Rectal smooth muscle tissue (tissue), 1 donor: ENCODE measurements around the gene ZNF883.
"Not testable (repeated sequence)": the region's sequence is repeated elsewhere in the genome, so short reads cannot be mapped to it uniquely, and the experiment has no call there.

ENCODE experiments used
- H3K27ac ChIP-seq: one replicate; pipeline ENCODE4 v1.7.0; 2013; ENCODE audit warnings: low read depth, low read length, inconsistent platforms
- H3K27me3 ChIP-seq: one replicate; pipeline ENCODE4 v1.7.0; 2013; ENCODE audit warnings: low read length; ENCODE audit not compliant: control insufficient read depth, insufficient read depth
- H3K36me3 ChIP-seq: one replicate; pipeline ENCODE4 v1.7.0; 2013; ENCODE audit warnings: low read length; ENCODE audit not compliant: control insufficient read depth, insufficient read depth
- H3K4me1 ChIP-seq: one replicate; pipeline ENCODE4 v1.7.0; 2013; ENCODE audit warnings: low read length; ENCODE audit not compliant: control insufficient read depth, insufficient read depth
- H3K4me3 ChIP-seq: one replicate; pipeline ENCODE4 v1.7.0; 2013; ENCODE audit warnings: low read length
- H3K9ac ChIP-seq: one replicate; pipeline ENCODE4 v1.7.0; 2013; ENCODE audit warnings: low read length

ZNF883 gene

DNA sequence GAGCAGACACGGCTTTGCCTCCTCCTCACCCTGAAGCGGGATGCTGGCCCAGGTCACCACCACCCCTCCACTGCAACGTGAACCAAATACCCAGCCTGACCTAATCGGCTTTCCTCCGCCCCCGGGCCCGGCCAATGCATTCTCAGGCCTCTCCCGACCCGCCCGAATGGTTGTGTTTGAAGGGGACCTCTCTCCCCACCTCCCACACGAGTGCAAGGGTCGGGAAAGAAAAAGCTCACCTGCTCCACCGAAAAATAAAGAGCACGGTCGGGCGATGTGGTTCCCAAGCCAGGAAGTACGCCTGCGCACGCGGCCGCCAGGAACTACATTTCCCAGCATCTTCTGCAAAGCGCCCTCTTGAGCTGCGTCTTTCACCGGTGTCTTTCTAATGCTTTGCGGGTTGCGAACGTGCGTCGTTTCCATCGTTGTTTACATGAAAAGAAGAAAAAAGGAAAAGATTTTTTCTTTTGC lies at the start of gene ZNF883:
ZNF883 (minus strand) TSS at position 282 of the 471 bp plus-strand sequence.
- H3K36me3 ChIP-seq, result no peaks in the 10 kb centered on the region
- no peaks in the 10 kb centered on the region for H3K27me3 ChIP-seq
- H3K4me3 ChIP-seq, result peak within 1 kb of the TSS; percentile 49
- no peak within 1 kb of the TSS for H3K9ac ChIP-seq
- no peaks in the 10 kb centered on the region for H3K4me1 ChIP-seq
- no peak within 1 kb of the TSS for H3K27ac ChIP-seq

DNA sequence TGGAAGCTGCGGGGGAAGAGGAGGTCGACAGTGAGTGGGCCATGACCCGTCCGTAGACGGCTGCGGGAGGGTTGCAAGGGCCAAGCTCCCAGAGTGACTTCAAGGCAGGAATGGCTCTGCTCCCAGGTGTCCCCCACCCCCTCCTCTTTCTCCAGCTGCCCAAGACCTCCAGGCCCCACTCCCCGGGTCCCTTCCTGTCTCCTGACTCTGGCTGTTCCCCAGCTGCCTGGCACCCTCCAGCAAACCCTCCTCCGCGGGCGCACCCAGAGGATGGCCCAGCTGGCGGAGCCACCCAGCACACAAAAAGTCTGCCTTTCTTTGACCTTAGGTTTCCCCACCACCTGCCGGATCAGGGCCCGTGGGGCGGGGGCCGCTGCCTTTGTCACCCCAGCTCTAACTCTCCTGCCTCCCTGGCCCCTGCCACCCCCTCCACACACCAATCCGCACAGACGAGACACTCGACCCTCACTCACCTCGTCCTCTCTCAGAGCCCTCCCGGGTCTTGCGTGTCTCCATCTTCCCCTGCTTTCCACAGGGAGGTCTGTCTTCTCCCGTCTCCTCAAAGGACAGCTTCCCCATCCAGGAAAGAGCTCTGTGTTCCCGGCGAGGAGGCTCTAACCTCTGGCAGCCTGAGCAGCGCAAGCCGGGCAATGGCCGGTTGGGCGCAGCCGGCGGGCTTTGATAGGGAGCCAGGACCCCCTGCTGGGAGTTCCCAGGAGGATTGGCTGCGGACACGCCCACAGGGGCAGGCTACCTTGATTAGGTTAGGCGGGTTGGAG lies 49.3 kb upstream of the ZNF883 start:
- not testable (repeated sequence) for H3K36me3 ChIP-seq, H3K9ac ChIP-seq, H3K27ac ChIP-seq, H3K4me3 ChIP-seq, H3K27me3 ChIP-seq, H3K4me1 ChIP-seq

GRCh38 chr9:113059581-113060284 lies 47.7 kb upstream of the ZNF883 start:
- H3K36me3 ChIP-seq, H3K27me3 ChIP-seq, H3K4me3 ChIP-seq, H3K27ac ChIP-seq, H3K4me1 ChIP-seq, H3K9ac ChIP-seq: not testable (repeated sequence)

DNA sequence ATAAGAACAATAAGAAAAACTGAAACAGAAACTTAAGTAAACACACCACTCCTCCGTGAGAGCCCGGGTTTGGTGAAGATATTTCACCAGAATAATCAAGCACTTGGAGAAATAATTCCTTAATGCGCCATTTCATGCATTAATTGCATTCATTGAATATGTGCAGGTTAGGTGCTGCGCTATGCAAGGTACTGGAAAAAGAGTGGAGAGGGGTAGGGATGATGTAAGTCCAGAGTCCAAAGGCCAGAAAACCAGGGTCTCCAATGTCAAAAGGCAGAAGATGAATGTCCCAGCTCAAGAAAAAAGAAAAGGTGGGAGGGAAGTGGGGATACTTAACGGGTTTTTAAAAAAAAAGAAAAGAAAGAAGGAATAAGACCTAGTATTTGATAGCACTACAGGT lies 45.2 kb upstream of the ZNF883 start:
- no peaks in the 10 kb centered on the region for H3K36me3 ChIP-seq
- H3K27me3 ChIP-seq, result peaks cover 5% of the 10 kb centered on the region
- peak overlapping the region; percentile 62 for H3K27ac ChIP-seq
- H3K4me1 ChIP-seq, result no peaks in the 10 kb centered on the region
- H3K9ac ChIP-seq, result no peak overlapping the region
- peak overlapping the region; percentile 95 for H3K4me3 ChIP-seq

- peaks cover 2% of the 10 kb centered on the region for H3K27me3 ChIP-seq
- H3K9ac ChIP-seq, result peak within 1 kb of the TSS; percentile 22
- peak within 1 kb of the TSS; percentile 95 for H3K4me3 ChIP-seq
- no peaks in the 10 kb centered on the region for H3K4me1 ChIP-seq
- H3K27ac ChIP-seq, result peak within 1 kb of the TSS; percentile 62
- no peaks in the 10 kb centered on the region for H3K36me3 ChIP-seq
Measured at GRCh38 chr9:113056191-113057106, 44.5 kb upstream of the ZNF883 start, which contains the start of gene ZFP37. ZFP37 (minus strand) TSS chr9:113056724; CDS start chr9:113056688, 36 bp downstream.

DNA sequence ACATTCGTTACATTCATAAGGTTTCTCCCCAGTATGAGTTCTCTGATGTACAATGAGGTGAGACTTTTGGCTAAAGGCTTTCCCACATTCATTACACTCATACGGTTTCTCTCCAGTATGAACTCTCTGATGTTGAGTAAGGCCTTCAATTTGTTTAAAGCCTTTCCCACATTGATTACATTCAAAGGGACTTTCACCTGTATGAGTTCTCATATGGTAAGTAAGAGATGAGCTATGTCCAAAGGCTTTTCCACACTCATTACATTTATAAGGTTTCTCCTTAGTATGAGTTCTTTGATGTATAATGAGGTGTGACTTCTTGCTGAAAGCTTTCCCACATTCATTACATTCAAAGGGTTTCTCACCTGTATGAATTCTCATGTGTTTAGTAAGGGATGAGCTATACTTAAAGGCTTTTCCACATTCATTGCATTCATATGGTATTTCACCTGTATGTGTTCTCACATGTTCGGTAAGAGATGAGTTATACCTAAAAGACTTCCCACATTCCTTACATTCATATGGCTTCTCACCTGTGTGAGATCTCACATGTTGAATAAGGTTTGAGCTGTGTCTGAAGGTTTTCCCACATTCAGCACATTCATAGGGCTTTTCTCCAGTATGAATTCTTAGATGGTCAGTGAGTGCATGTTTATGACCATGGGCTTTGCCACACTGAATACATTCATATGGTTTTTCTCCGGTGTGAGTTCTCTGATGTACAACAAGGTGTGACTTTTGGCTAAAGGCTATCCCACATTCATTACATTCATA lies 31.1 kb upstream of the ZNF883 start:
- Histone ChIP-seq H3K36me3 (peaks cover 19% of the 10 kb centered on the region), H3K9ac (no peak overlapping the region), H3K4me1 (no peaks in the 10 kb centered on the region)

GRCh38 chr9:113026200-113026599 lies 14.2 kb upstream of the ZNF883 start:
- Histone ChIP-seq H3K27me3 (no peaks in the 10 kb centered on the region), H3K9ac (no peak overlapping the region), H3K4me3 (no peak overlapping the region), H3K4me1 (no peaks in the 10 kb centered on the region), H3K36me3 (no peaks in the 10 kb centered on the region), H3K27ac (no peak overlapping the region)

More for the DNA sequence above, 31.1 kb upstream of the ZNF883 start:
- Histone ChIP-seq H3K4me3 (peak overlapping the region; percentile 9), H3K27me3 (no peaks in the 10 kb centered on the region), H3K27ac (no peak overlapping the region)

- no peak overlapping the region for H3K9ac ChIP-seq
- no peaks in the 10 kb centered on the region for H3K4me1 ChIP-seq
- H3K4me3 ChIP-seq, result no peak overlapping the region
- H3K27ac ChIP-seq, result no peak overlapping the region
- no peaks in the 10 kb centered on the region for H3K27me3 ChIP-seq
- H3K36me3 ChIP-seq, result no peaks in the 10 kb centered on the region
Measured at GRCh38 chr9:113018247-113018646, 6.3 kb upstream of the ZNF883 start.

DNA sequence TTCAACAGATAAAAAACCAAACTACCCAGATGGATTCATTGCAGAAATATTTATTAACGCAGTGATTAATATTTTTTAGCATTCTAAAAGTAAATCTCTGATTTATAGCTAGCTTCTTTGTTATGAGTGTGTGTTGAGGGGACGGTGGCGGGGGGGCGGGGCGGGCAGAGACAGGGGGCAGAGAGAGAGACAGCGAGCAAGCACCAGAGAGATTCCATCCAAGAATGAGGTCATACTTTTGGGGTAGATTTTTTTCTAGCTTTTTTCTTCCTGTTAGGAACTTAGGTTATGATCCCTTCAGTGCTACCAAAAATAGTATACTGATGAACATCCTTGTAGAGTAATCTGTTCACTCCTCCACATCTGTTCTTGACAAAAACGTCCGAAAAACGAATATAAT lies 500 bp upstream of the ZNF883 start:
- no peaks in the 10 kb centered on the region for H3K36me3 ChIP-seq
- H3K9ac ChIP-seq, result no peak overlapping the region
- H3K4me1 ChIP-seq, result no peaks in the 10 kb centered on the region
- no peak overlapping the region for H3K4me3 ChIP-seq
- no peak overlapping the region for H3K27ac ChIP-seq
- no peaks in the 10 kb centered on the region for H3K27me3 ChIP-seq

DNA sequence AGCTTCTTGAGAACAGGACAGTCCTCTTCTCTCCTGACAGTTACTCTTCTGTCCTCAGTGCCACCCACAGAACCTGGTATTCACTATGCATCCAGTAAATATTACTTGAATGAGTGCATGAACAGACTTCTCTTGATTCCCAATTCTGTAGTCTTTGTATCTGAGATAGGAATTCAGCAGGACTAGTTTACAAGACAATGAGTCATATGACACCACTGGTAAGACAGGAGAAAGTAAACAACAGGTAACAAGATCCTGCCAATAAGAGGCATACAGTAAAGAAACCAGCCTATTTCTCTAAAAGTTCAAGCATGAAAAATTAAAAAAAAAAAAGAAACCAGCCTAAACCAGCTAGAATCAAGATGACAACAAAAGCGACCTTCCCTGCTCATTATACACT lies 6.2 kb downstream of the ZNF883 start:
- Histone ChIP-seq H3K4me1 (no peaks in the 10 kb centered on the region), H3K4me3 (no peak overlapping the region), H3K27me3 (no peaks in the 10 kb centered on the region), H3K36me3 (no peaks in the 10 kb centered on the region), H3K27ac (no peak overlapping the region), H3K9ac (no peak overlapping the region)

DNA sequence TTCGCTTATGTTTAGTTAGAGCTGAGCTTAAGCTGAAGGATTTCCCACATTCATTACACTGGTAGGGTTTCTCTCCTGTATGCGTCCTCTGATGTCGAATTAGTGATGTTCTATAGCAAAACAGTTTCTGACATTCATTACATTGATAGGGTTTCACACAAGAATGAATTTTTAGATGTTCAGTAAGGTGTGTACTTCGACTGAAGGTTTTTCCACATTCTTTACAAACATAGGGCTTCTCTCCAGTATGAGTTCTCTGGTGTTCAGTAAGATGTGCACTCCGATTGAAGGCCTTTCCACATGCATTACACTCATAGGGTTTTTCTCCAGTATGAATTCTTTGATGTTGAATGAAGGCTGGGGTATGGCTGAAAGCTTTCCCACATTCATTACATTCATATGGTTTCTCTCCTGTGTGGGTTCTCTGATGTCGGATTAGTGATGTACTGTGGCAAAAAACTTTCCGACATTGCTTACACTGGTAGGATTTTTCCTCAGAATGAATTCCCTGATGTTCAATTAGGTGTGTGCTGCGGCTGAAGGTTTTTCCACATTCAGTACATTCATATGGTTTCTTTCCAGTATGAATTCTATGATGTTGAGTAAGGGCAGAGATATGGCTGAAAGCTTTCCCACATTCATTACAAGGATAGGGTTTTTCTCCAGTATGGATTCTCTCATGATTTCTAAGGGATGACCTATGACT lies 14.6 kb downstream of the ZNF883 start:
- no peak overlapping the region for H3K9ac ChIP-seq
- H3K27ac ChIP-seq, result no peak overlapping the region
- H3K27me3 ChIP-seq, result no peaks in the 10 kb centered on the region
- H3K36me3 ChIP-seq, result no peaks in the 10 kb centered on the region
- no peaks in the 10 kb centered on the region for H3K4me1 ChIP-seq
- no peak overlapping the region for H3K4me3 ChIP-seq
